B cell (primary cell): ENCODE results near the gene SF1. TPM values are rescaled to one million over a fixed set of nuclear protein-coding genes. Genes with fewer than 3 reads are reported as not detected.
A peak's percentile ranks its signal among the peaks of the same experiment; 100 is the strongest.

Source experiments
- ATAC-seq: fragments of 200-7000 bp; cut with Tn5 transposase; one replicate; pipeline ENCODE4 v1.10.0; 2021; ENCODE audit warnings: low read depth, mild to moderate bottlenecking, moderate number of reproducible peaks, moderate library complexity
- CTCF ChIA-PET: fragments of 350-600 bp; sonication (Branson Sonifier 250); formaldehyde crosslinking; loops from one replicate; lab custom pipeline; 2021; ENCODE audit warnings: antibody characterized with exemption, inconsistent platforms; lab: Charles Lee
- POLR2A ChIA-PET: fragments of 350-600 bp; sonication (Branson Sonifier 250); formaldehyde crosslinking; loops from one replicate; lab custom pipeline; 2021; ENCODE audit warnings: antibody characterized with exemption; lab: Charles Lee
- DNase-seq: peaks from one replicate; pipeline ENCODE4 v3.0.0; 2013
- H2AFZ ChIP-seq: 2 replicates; pipeline ENCODE4 v1.6.1; 2012; ENCODE audit warnings: mild to moderate bottlenecking, low read depth, low read length; ENCODE audit not compliant: insufficient read depth, poor library complexity, severe bottlenecking
- H3K27ac ChIP-seq, 2 donors: 1 replicate in 1 of 2; 2 replicates in 1 of 2; pipeline ENCODE4 v1.5.1; 2012 to 2013; ENCODE audit warnings: low read length in 2 of 2, mild to moderate bottlenecking in 2 of 2, moderate library complexity in 1 of 2
- H3K27me3 ChIP-seq, 4 experiments: fragments of 200-600 bp in 1 of 4; sonication (generic) in 1 of 4; replicated peaks in 1 of 4; 1 replicate in 2 of 4; 2 replicates in 2 of 4; pipeline versions ENCODE4 v1.6.1 to v1.7.0; 2013 to 2016; ENCODE audit warnings: low read length in 3 of 4, mild to moderate bottlenecking in 2 of 4, mixed read lengths in 1 of 4, moderate library complexity in 1 of 4; ENCODE audit not compliant: insufficient read depth in 4 of 4, control insufficient read depth in 3 of 4; ENCODE audit errors: control extremely low read depth in 1 of 4
- H3K36me3 ChIP-seq, 2 experiments: replicated peaks in 1 of 2; 1 replicate in 1 of 2; 2 replicates in 1 of 2; pipeline versions ENCODE4 v1.6.1 to v1.7.1; 2013; ENCODE audit warnings: low read length in 1 of 2; ENCODE audit not compliant: insufficient read depth in 2 of 2, control insufficient read depth in 1 of 2; ENCODE audit errors: control extremely low read depth in 1 of 2, extremely low read depth in 1 of 2
- H3K4me1 ChIP-seq, 2 donors: fragments of 200-600 bp in 1 of 2; sonication (generic) in 1 of 2; 1 replicate in 1 of 2; 2 replicates in 1 of 2; pipeline versions ENCODE4 v1.5.1 to v1.6.1; 2013 to 2017; ENCODE audit warnings: low read length in 2 of 2; ENCODE audit not compliant: control insufficient read depth in 2 of 2, insufficient read depth in 2 of 2
- H3K4me2 ChIP-seq: replicated peaks from 2 replicates; pipeline ENCODE3; 2012; ENCODE audit warnings: mild to moderate bottlenecking, low read depth, low read length; ENCODE audit not compliant: poor library complexity, severe bottlenecking
- H3K4me3 ChIP-seq, 5 experiments: fragments of 200-600 bp in 1 of 5; sonication (generic) in 1 of 5; 1 replicate in 3 of 5; 2 replicates in 2 of 5; pipeline versions ENCODE4 v1.5.1 to v1.7.0; 2011 to 2016; ENCODE audit warnings: low read length in 4 of 5, mild to moderate bottlenecking in 4 of 5, low read depth in 2 of 5, control low read depth in 1 of 5, moderate library complexity in 1 of 5; ENCODE audit not compliant: insufficient read depth in 1 of 5; ENCODE audit errors: control extremely low read depth in 1 of 5, extremely low read depth in 1 of 5
- H3K79me2 ChIP-seq: fragments of 200-600 bp; sonication (generic); one replicate; pipeline ENCODE4 v1.6.0; 2016; ENCODE audit warnings: low read length; ENCODE audit not compliant: control insufficient read depth, insufficient read depth
- H3K9ac ChIP-seq: fragments of 200-600 bp; sonication (generic); 2 replicates; pipeline ENCODE4 v1.6.1; 2017; ENCODE audit warnings: mild to moderate bottlenecking, low read length, moderate library complexity
- H3K9me3 ChIP-seq, 3 donors: one replicate each; pipeline versions ENCODE4 v1.6.1 to v1.7.1; 2013; ENCODE audit warnings: low read length in 2 of 3; ENCODE audit not compliant: control insufficient read depth in 2 of 3, insufficient read depth in 1 of 3; ENCODE audit errors: control extremely low read depth in 1 of 3
- H4K20me1 ChIP-seq: 2 replicates; pipeline ENCODE4 v1.6.0; 2012; ENCODE audit warnings: mild to moderate bottlenecking, low read length; ENCODE audit not compliant: insufficient read depth, control insufficient read depth, poor library complexity, severe bottlenecking
- H3K27ac Mint-ChIP-seq: one replicate; pipeline ENCODE4 v1.8.0; 2021; ENCODE audit warnings: mixed read lengths
- H3K27me3 Mint-ChIP-seq: one replicate; pipeline ENCODE4 v1.8.0; 2021; ENCODE audit warnings: mixed read lengths
- H3K4me1 Mint-ChIP-seq: one replicate; pipeline ENCODE4 v1.8.0; 2021; ENCODE audit warnings: mixed read lengths
- H3K4me3 Mint-ChIP-seq: one replicate; pipeline ENCODE4 v1.8.0; 2021; ENCODE audit warnings: mixed read lengths
- H3K9me3 Mint-ChIP-seq: one replicate; pipeline ENCODE4 v1.8.0; 2022; ENCODE audit warnings: mixed read lengths; ENCODE audit not compliant: insufficient read depth
- EZH2 ChIP-seq: IDR thresholded peaks from 2 replicates; pipeline ENCODE4 v1.6.1; 2012; ENCODE audit warnings: borderline replicate concordance, low read depth, mild to moderate bottlenecking, moderate library complexity, low read length; ENCODE audit not compliant: insufficient read depth, poor library complexity, severe bottlenecking
- WGBS: methylation state at CpG from one replicate; pipeline ENCODE4 v1.1.5; 2013; ENCODE audit warnings: missing lambda C conversion rate; ENCODE audit not compliant: insufficient coverage; 5-methylcytosine and 5-hydroxymethylcytosine counted together
- intact Hi-C: fragments of 100-400 bp; cut with micrococcal nuclease; formaldehyde crosslinking; loops from one replicate; pipeline ENCODE4 v1.10.0; 2022
- polyA plus RNA-seq: library from polyadenylated mRNA; depleted of rRNA; stranded (reverse); fragments of >200 nt; gene quantifications from 2 replicates; pipeline ENCODE4 v1.2.3, GENCODE V29; 2012
- total RNA-seq, 2 donors: library from RNA; stranded (reverse); fragments of 120-200 nt in 1 of 2; gene quantifications; 1 replicate in 1 of 2; 2 replicates in 1 of 2; pipeline versions ENCODE4 v1.2.3 to v1.2.4, GENCODE V29; 2013 to 2022
- TF ChIP-seq, protein P1 (sequence below): fragments of 200-600 bp; IDR thresholded peaks from one replicate; pipeline ENCODE4 v1.8.0; 2022; ENCODE audit warnings: antibody characterized with exemption, mild to moderate bottlenecking

Gene SF1
- total and polyA plus RNA-seq, 2 donors (not counting 1 experiment from before 2014, with no cell fraction given) = 369 to 931 TPM

DNA sequence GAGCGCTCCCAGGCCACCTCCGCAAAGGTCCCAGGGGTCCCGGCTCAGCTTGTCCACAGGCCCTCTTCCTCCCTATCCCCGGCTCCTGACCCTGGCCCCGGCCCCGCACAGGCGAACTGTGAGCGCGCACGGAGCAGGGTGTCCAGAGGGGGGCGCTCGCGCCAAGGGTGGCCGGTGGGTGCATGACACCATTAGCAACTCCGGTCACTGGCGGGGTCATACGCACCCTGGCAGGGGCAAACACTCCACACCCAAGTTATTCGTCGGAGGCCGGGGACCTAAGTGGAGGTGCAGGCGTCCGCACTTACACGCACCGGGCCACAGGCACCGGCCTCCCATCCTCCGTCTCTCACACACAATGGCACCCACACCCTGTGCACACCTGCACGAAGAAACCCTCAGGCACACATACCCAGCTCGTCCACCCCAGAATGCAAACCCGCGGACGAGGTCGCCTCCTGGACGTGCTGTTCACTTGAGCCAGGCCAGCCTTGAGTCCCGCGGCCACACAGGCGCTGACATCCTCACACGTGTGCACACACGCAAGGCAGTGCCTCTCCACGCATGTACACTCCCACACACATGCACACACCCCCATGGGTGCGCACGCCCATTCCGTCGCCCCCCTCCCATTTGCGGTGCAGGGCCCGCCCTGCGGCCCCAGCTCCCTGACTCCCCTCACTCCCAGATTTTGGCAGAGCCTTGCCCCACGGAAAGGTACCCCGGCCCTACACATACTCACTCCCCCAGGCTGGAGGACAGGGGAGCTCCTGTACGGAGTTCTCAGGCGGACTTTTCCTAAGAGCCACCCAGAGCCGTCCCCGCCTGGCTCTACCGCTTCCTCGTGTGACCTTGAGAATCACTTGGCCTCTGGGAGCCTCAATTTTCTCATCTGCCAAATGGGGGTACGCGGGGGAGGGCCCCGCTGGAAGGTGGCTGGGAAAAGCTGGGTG is 34.5 kb downstream of the SF1 start, which contains the start of gene RASGRP2:
Gene RASGRP2 (minus strand): TSS at position 552 of the 953 bp plus-strand sequence. CDS start 1,276 bp downstream, outside the sequence.
- H3K79me2 ChIP-seq = peaks cover 53% of the 10 kb centered on the region

More for the DNA sequence above, 34.5 kb downstream of the SF1 start, which contains the start of gene RASGRP2:
- Mint-ChIP-seq H3K4me3 (peak within 1 kb of the TSS; percentile 97), H3K4me1 (peaks cover 54% of the 10 kb centered on the region), H3K27ac (peak within 1 kb of the TSS; percentile 100), H3K9me3 (no peaks in the 10 kb centered on the region), H3K27me3 (no peaks in the 10 kb centered on the region)
- TF ChIP-seq EZH2 = no peak
- TF ChIP-seq, protein P1, sequence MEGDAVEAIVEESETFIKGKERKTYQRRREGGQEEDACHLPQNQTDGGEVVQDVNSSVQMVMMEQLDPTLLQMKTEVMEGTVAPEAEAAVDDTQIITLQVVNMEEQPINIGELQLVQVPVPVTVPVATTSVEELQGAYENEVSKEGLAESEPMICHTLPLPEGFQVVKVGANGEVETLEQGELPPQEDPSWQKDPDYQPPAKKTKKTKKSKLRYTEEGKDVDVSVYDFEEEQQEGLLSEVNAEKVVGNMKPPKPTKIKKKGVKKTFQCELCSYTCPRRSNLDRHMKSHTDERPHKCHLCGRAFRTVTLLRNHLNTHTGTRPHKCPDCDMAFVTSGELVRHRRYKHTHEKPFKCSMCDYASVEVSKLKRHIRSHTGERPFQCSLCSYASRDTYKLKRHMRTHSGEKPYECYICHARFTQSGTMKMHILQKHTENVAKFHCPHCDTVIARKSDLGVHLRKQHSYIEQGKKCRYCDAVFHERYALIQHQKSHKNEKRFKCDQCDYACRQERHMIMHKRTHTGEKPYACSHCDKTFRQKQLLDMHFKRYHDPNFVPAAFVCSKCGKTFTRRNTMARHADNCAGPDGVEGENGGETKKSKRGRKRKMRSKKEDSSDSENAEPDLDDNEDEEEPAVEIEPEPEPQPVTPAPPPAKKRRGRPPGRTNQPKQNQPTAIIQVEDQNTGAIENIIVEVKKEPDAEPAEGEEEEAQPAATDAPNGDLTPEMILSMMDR = peak; percentile 64
- peaks cover 52% of the 10 kb centered on the region for H4K20me1 ChIP-seq
- DNase-seq (peak; percentile 93), ATAC-seq (peak; percentile 31)
- peaks cover 0 to 34% of the 10 kb centered on the region in 2 experiments for H3K36me3 ChIP-seq
- peak within 1 kb of the TSS; percentile 71 to 99 (median 86) for H3K4me3 ChIP-seq
- no peaks in the 10 kb centered on the region for H3K9me3 ChIP-seq
- H3K9ac ChIP-seq = peak within 1 kb of the TSS; percentile 94
- WGBS = under 1% methylated on average over 57 of the region's 57 CpGs
- intact Hi-C loops = loop anchor here (1.0 to 10.0 kb wide), 9 partner anchors 19 to 831 kb away; partner anchors contain the start of genes CDC42BPG, EHBP1L1, FAM89B and MAP4K2
- peak within 1 kb of the TSS; percentile 99 for H3K4me2 ChIP-seq
- peaks cover 22 to 37% of the 10 kb centered on the region in 2 donors for H3K4me1 ChIP-seq
- ChIA-PET CTCF (interaction anchor here (0.7 to 13.7 kb wide), 22 partner anchors 8 to 149 kb away, joined by 3 to 280 read pairs (median 6); partner anchors contain the start of genes CDC42BPG, MAP4K2, NRXN2 and SF1), POLR2A (interaction anchor here (0.5 to 8.9 kb wide), 25 partner anchors 12 to 960 kb away, joined by 3 to 175 read pairs (median 4); partner anchors contain the start of genes CDC42BPG, EHD1, FAU and MAP4K2)
- H3K27ac ChIP-seq = peak within 1 kb of the TSS; percentile 97 to 98
- peak within 1 kb of the TSS; percentile 75 for H2AFZ ChIP-seq
- H3K27me3 ChIP-seq = no peaks in the 10 kb centered on the region
